ENCODE data around the gene GRIK3.
"Not testable (repeated sequence)": the region's sequence is repeated elsewhere in the genome, so short reads cannot be mapped to it uniquely, and the experiment has no call there.

Gene GRIK3

DNA sequence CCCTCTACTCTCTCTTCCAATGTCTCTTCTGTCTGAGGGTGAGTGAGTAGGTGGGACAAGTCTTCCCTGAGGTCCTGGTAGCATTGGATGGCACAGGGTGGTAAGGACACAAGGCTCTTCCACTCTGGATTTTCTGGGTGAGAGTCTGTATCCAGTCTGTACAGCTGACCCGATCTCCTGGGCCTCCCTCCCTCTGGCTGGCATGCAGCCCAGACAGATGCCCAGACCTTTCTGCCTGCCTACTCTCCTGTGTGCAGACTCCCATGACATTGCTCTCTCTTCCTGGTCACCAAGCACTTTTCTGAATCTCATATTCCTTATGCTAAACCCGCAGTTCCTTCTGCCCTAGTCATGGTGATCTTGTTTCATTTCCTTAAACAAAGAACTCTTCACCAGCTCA is 100.3 kb downstream of the GRIK3 start:
- DNase-seq, result no peak

DNA sequence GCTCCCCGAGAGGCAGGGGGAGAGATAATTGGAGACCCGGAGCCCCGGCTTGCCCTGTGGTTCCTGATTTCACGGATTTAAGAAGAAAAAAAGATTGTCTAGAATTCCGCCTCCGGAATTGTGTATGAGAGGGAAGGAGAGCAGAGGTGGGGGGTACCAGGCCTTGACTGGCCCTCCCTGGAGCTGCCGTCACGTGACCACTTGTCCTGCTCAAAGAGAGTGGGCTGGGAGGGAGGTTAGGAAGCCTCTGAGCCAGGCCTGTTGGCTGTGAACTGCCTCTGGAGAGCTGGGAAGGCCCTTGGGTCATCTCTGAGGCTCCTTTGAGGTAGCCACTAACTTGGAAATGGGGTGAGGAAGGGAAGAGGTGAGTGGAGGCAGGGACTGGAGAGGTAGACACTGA is 106.5 kb downstream of the GRIK3 start:
- no peak for DNase-seq

DNA sequence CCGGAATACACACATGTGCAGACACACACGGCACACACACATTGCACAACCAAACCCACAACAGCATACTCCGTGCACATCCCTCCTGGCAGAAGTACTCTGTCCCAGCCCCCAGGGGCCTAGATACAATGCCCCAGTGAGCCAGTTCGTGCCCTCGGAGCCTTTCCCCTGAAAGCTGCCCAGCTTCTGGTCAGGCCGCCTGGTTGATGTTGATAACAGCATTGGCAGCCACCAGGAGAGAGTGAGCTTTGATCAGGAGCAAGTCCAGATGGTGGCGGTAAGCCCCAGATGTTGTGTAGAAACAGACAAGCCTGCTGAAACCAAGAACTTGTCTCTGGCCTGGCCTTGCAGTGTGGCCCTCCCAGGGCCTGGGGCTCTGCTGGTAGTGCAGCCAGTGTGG is 109.1 kb downstream of the GRIK3 start:
- no peak for DNase-seq

DNA sequence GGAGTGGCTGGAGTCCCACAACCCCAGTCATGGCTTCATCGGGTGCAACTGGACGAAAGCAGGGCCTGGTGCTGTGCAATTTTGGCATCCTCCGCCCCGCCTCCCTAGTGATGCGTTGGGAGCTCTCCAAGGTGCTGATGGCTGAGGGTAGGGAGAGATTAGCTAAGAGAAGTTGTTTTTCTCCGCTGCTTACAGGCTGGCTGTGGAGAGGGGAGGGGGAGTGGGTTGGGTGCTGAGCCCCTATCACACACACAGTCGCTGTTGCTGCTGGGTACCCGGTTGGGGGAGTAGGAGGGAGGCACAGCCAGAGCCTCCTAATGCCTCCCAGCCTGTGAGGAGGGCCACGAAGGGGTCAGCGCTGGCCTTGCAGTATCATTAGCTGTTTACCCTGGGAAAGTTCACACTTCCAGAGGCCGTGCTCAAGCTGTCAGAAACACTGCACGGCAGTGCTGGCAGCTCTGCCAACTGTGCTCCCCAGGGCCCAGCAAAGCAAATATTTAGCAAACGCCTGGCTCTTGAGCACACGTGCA is 110.0 kb downstream of the GRIK3 start:
- DNase-seq, result no peak

GRCh38 chr1:36922593-36923426 is 111.5 kb downstream of the GRIK3 start:
- DNase-seq, result no peak

DNA sequence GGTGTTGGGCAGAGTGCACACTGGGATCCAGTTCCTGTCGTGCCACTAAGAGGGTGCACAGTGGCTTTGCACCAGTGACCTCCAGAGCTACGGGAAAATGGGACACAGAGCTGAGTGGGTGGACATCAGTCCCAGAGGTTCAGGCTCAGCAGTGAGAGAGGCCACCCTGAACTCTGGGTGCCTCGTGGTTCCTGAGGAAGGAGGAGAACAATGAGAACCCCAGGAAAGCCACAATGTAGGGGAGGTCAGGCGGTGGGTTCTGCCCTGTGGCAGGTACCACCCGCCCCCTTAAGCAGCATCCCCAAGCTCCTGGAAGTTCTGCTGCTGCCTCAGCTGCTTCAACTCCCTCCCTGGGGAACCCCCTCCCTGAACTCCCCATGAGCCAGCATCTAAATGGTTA is 112.2 kb downstream of the GRIK3 start:
- no peak for DNase-seq

GRCh38 chr1:36920801-36921405 is 113.4 kb downstream of the GRIK3 start:
- no peak for DNase-seq

DNA sequence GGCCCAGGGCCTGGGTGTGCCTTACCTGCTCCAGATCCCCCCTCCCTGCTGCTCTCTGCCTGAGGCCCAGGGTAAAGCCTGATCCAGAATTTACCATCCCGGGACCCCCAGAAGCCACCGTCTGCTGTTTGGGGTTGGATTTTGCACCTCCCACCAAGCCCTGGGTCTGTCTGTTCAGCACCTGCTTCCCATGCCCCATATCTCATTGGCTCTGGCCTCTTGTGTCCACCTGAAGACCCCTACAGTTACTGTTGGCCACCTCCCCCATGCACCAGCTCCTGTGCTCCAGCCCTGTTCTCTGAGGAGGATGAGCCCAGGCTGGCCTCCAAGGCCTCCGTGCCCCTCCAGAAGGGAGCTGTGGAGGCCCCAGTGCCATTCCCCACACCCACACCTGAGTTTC is 113.9 kb downstream of the GRIK3 start:
- DNase-seq, result no peak

- no peak for DNase-seq
These were observed 114.7 kb downstream of the GRIK3 start for GRCh38 chr1:36919491-36920145.

GRCh38 chr1:36918604-36919003 is 115.7 kb downstream of the GRIK3 start:
- no peak for DNase-seq

DNA sequence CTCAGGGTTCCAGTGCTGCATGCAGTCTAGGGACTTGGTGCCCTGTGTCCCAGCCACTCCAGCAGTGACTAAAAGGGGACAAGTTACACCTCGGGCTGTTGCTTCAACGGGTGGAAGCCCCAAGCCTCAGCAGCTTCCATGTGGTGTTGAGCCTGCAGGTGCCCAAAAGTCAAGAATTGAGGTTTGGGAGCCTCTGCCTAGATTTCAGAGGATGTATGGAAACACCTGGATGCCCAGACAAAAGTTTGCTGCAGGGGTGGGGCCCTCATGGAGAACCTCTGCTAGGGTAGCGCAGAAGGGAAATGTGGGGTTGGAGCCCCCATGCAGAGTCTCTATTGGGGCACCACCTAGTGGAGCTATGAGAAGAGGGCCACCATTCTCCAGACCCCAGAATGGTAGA is 117.8 kb downstream of the GRIK3 start:
- not testable (repeated sequence) for DNase-seq

DNA sequence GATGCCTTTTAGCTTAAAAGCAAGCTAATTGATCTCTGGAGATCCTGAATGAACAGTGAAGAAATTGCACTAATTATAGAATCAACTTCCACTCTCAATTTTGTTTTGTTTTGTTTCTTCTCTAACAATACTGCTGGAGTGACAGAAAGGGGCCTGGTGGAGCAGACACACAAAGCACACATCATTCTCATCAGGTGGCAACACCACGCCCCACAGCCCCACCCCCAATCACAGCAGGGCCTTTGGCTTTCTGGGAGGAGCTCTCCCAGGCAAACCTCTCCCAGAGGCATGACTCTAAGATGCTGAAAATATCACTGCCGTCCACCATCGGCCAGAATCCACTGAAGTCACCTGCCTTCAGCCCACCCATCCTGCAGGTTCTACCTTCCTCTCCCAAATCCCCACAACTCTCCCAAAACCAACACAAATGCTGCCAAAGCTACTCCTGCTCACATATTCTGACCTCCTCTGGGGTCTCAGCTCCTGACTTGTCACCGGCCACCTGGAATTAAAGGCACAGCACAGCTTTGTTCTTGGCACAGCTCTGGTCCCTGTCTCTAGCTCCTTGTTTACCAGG is 120.7 kb downstream of the GRIK3 start:
- no peak for DNase-seq

DNA sequence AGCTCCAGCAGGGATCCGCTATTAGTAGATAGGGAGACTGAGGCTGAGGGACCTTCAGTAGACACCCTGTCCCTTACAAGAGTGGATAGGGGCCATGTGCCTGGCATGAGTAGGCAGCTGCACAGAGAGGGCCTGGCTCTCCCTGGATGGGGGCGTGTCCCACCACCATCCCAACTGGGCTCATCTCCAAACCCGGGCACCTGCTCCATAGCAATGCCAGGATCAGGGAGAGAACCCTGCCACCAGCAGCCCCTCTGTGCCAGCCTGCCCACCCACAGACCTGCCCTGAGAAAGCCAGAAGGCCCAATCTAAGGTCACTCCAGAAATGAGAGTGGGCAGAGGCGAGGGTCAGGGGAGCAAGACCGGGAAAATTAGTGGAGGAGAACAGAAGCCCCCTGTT is 121.3 kb downstream of the GRIK3 start:
- DNase-seq, result no peak

GRCh38 chr1:36912365-36912865 is 121.9 kb downstream of the GRIK3 start:
- DNase-seq, result no peak

GRCh38 chr1:36911561-36912364 is 122.6 kb downstream of the GRIK3 start:
- DNase-seq, result no peak

DNA sequence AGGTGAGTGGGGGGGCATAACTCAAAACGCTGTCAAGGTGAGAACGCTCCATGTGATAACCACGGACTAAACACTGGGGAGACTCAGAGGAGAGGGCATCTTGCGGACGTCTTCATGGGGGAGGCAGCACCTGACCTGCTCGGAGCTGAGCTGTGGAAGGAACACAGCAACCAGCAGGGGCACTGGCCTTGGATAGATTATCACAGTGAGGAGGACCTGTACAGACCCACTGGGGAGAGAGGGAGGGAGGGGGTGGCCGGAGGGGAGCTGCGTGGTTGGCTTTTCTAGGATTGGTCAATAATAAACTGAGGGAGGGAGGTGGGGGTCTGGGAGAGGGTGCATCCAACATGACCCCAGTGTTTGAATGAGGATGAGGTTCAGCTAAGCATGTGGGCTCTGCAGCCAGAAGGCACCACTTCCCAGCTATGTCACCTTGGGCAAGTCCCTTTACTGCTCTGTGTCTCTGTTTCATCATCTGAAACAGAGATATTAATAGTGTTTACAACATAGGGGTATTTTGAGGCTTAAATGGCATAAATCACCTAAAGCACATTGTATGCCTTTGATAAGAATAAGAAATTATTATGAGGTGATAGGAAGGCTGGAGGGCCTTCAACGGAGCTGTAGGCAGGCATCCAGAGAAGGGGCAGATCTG is 123.3 kb downstream of the GRIK3 start:
- DNase-seq, result no peak

DNA sequence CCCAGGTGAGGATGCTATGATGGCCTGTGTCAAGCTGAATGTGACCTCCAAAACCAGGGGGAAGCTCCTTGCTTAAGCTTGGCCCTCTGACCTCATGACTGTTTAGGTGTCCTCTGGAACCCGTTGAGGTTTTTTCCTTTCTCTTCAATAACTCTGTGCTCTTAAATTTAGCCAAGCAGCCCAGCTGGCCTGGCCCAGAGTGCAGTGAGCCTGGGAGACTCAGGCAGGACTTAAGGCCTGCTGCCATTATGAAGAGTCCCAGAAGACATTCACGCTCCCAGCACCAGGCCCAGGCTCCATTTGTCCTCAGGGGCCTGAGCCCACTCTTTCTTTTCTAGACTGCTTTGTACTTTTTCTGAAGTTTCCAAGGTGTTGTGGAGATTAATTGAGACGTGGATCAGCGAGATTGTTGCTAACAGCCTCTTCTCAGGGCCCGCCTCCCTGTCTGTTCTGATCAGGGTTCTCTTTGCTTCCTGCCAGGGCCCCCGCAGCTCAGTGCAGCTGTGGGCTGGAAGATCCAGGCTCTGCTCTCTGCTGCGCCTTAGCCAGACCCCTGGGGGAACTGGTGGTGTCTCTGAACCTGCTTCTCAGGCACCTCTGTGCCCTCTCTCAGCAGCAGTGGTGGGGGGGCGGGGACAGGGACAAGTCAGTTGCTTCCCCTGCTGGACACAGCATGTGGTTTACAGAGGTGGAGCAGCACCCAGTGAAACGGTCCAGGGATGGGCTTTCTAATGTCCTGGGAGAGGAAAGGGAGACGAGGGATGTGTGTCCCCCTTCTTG is 124.2 kb downstream of the GRIK3 start:
- DNase-seq, result no peak

- DNase-seq, result not testable (repeated sequence)
These were observed 125.0 kb downstream of the GRIK3 start for GRCh38 chr1:36909359-36909758.

DNA sequence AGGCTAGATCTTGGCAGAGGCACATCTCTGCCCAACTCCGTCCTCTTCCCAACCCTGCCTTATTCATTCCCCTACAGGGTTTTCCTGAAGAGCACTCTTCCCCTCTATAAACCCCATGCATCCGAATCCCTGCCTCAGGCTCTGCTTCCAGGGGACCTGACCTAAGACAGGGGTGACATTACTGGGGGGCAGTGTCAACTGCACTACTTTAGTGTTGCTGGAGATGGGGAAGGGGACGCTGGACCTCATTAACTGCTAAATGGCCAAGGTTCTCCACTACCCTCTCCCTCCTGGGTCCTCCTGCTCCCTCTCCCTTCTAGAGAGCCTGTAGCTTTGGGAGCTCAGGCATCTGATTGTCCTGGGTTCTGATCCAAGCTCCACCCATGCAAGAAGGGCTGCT is 126.2 kb downstream of the GRIK3 start:
- no peak for DNase-seq

DNA sequence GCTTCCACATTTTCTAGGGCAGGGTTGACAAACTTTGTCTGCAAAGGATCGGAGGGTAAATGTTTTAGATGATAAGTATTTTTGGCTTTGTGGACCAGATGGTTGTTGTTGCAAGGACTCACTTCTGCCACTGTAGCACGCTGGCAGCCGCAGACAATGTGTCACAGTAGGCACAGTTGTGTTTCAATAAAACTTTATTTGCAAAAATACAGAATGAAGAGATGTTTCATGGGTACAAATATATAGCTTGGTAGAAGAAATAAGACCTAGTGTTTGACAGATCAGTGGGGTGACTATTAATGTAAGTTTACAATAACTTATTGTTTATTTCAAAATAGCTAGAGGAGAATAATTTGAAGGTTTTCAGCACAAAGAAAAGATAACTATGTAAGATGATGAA is 127.8 kb downstream of the GRIK3 start:
- no peak for DNase-seq

- no peak for DNase-seq
These were observed 128.4 kb downstream of the GRIK3 start for GRCh38 chr1:36905941-36906340.

Data from NCI-H187 (cell line).